Measurements from ENCODE around the gene PAIP2. TPM values are rescaled to one million over a fixed set of nuclear protein-coding genes. Genes with fewer than 3 reads are reported as not detected.
A peak's percentile ranks its signal among the peaks of the same experiment; 100 is the strongest.

Gene PAIP2
- total RNA-seq, 2 experiments from 2014 or later: 64.3 to 97.8 TPM

DNA sequence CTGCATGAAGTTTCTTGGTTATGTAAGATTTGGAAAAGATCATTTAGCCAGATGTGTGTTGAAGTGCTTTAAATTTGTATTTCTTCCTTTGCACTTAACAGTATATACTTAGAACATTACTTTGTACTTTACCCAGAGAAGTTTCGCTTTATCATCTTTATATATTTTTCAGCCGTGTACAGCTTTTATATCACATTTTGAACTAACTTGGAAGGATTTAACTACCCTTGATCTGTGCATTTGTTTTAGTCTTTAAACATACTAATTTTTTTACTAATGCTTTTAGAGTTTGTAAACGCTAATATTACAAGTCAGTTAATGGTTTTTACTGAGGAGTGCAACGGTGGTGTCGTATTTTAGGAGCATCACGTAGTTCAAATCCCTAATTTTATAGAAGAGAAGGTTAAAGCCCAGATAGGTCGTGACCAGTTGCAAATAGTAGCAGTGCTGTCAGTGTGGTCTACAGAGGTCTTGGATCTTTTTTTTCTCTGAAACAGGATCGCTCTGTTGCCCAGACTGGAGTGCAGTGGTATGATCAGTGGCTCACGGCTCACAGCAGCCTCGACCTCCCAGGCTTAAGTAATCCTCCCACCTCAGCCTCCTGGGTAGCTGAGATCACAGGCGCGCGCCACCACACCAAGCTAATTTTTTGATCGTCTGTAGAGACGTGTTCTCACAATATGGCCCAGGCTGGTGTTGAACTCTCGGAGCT, 46.2 kb upstream of the PAIP2 start:
- H3K4me1 ChIP-seq (ENCODE audit: insufficient read depth, low read length, poor library complexity, severe bottlenecking): peaks cover 59% of the 10 kb centered on the region
- intact Hi-C loops (cut with micrococcal nuclease; ENCODE audit: unreplicated experiment): loop anchor here (2.0 to 10.0 kb wide), 3 partner anchors 21 to 721 kb away; partner anchors contain the start of genes HSPA9 and UBE2D2

DNA sequence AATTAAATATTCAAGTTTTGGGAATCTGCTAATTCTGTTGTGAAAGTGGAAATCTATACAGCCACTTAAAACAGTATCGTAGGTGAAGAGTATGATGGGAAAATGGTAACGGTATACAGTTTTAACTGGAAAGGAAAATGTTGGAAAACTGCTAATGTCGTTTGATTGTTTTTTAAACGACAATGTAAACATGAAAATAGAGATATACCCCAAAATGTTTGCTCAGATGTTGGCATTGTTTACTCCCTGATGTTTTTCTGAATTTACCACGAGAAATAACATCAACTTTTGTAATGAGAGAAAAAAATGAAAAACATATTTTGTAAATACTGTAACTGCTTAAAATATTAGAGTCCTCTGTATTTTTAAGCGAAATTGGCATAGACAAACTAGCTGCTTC, 45.5 kb upstream of the PAIP2 start:
- intact Hi-C loops (cut with micrococcal nuclease; ENCODE audit: unreplicated experiment): loop anchor here (10.0 kb wide), 2 partner anchors 269 to 721 kb away; partner anchors contain the start of genes HSPA9 and UBE2D2
- Histone ChIP-seq H4K20me1 (ENCODE audit: insufficient read depth, low read length) (peaks cover 59% of the 10 kb centered on the region), H2AFZ (ENCODE audit: low read length) (no peak overlapping the region), H3K4me1 (ENCODE audit: insufficient read depth, low read length, poor library complexity, severe bottlenecking) (peaks cover 61% of the 10 kb centered on the region), H3K4me3 (ENCODE audit: low read depth, low read length, poor library complexity, severe bottlenecking) (peak overlapping the region; percentile 97), H3K9me3 (ENCODE audit: low read length) (no peaks in the 10 kb centered on the region), H3K4me2 (ENCODE audit: low read length) (peak overlapping the region; percentile 94), H3K36me3 (ENCODE audit: insufficient read depth, low read length) (peaks cover 72% of the 10 kb centered on the region), H3K27ac (ENCODE audit: low read depth, low read length, poor library complexity, severe bottlenecking) (no peak overlapping the region), H3K79me2 (ENCODE audit: insufficient read depth, low read depth, low read length) (peaks cover 78% of the 10 kb centered on the region), H3K9me2 (ENCODE audit: insufficient read depth, low read length) (no peaks in the 10 kb centered on the region)
- no peak for TF ChIP-seq EZH2phosphoT487 (IDR thresholded peaks at IDR 0.05; ENCODE audit: borderline replicate concordance, low read depth, low read length)
- TF ChIP-seq, protein P1, sequence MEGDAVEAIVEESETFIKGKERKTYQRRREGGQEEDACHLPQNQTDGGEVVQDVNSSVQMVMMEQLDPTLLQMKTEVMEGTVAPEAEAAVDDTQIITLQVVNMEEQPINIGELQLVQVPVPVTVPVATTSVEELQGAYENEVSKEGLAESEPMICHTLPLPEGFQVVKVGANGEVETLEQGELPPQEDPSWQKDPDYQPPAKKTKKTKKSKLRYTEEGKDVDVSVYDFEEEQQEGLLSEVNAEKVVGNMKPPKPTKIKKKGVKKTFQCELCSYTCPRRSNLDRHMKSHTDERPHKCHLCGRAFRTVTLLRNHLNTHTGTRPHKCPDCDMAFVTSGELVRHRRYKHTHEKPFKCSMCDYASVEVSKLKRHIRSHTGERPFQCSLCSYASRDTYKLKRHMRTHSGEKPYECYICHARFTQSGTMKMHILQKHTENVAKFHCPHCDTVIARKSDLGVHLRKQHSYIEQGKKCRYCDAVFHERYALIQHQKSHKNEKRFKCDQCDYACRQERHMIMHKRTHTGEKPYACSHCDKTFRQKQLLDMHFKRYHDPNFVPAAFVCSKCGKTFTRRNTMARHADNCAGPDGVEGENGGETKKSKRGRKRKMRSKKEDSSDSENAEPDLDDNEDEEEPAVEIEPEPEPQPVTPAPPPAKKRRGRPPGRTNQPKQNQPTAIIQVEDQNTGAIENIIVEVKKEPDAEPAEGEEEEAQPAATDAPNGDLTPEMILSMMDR (conservative IDR thresholded peaks at IDR 0.05; ENCODE audit: low read length): no peak
- POLR2A ChIA-PET: interaction anchor here (0.6 to 1.6 kb wide), 7 partner anchors 9 to 1346 kb away, joined by 3 to 5 read pairs (median 4); no protein-coding TSS in a partner anchor
- CTCF ChIA-PET (ENCODE audit: unreplicated experiment): no interaction called here
- no peak for DNase-seq (ENCODE audit: low spot score)
- no TSS peak for BruUV-seq (replicated peaks)

More for the DNA sequence above, 46.2 kb upstream of the PAIP2 start:
- Histone ChIP-seq H3K4me2 (ENCODE audit: low read length) (peak overlapping the region; percentile 94), H3K36me3 (ENCODE audit: insufficient read depth, low read length) (peaks cover 73% of the 10 kb centered on the region), H3K79me2 (ENCODE audit: insufficient read depth, low read depth, low read length) (peaks cover 71% of the 10 kb centered on the region), H3K27ac (ENCODE audit: low read depth, low read length, poor library complexity, severe bottlenecking) (peak overlapping the region; percentile 84), H3K9me3 (ENCODE audit: low read length) (no peaks in the 10 kb centered on the region), H3K9me2 (ENCODE audit: insufficient read depth, low read length) (no peaks in the 10 kb centered on the region), H4K20me1 (ENCODE audit: insufficient read depth, low read length) (peaks cover 55% of the 10 kb centered on the region), H3K4me3 (ENCODE audit: low read depth, low read length, poor library complexity, severe bottlenecking) (peak overlapping the region; percentile 97), H2AFZ (ENCODE audit: low read length) (no peak overlapping the region)
- CTCF ChIA-PET (ENCODE audit: unreplicated experiment): no interaction called here
- BruUV-seq (replicated peaks): no TSS peak
- POLR2A ChIA-PET: interaction anchor here (0.5 to 1.6 kb wide), 6 partner anchors 9 to 1347 kb away, joined by 3 to 5 read pairs (median 4); no protein-coding TSS in a partner anchor
- TF ChIP-seq, protein P1 (conservative IDR thresholded peaks at IDR 0.05; ENCODE audit: low read length): no peak
- no peak for TF ChIP-seq EZH2phosphoT487 (IDR thresholded peaks at IDR 0.05; ENCODE audit: borderline replicate concordance, low read depth, low read length)
- no peak for DNase-seq (ENCODE audit: low spot score)
